NCI-H526 (cell line): Measurements from ENCODE around the gene CFAP206.
"Not testable (repeated sequence)": the region's sequence is repeated elsewhere in the genome, so short reads cannot be mapped to it uniquely, and the experiment has no call there.

ENCODE experiments used
- DNase-seq, 2 experiments: peaks; one replicate each; lab custom pipeline; 2025; lab: John Stamatoyannopoulos, UW

Gene CFAP206

DNA sequence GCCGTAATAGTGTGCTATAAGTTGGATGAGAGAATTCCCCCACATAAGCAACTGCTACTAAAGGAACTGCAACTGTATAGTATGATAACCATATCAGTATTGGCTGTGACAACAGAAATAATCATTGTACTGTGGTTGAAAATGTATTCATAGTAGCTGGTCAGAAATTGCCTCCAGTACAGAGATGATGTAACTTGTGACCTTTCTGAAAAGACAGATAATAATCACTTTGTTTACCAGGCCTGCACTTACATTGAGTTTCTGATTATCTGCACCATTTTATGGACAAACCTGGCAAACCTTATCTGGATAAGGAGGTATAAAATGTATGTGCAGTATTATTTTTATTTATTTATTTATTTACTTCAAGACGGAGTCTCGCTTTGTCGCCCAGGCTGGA lies 19.0 kb downstream of the CFAP206 start:
- DNase-seq: no peak

DNA sequence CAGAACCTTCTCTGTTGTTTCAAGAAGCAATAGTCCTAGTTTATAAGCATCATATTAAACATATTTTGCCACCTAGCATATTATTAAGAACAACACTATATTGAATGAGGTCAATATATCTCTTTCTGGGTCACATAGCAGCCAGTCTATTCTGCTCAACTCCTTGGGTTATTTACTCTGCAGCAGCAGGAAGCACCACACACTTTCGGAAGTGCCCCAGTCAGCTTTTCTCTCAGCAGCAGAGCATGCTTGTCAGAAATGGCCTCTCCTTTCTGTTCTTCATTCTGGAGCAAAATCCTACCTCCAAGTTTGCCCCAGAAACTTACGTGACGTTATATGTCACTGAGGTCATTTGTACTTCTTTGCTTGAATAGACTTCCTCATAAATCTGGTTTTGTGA lies 22.7 kb downstream of the CFAP206 start:
- DNase-seq: no peak

DNA sequence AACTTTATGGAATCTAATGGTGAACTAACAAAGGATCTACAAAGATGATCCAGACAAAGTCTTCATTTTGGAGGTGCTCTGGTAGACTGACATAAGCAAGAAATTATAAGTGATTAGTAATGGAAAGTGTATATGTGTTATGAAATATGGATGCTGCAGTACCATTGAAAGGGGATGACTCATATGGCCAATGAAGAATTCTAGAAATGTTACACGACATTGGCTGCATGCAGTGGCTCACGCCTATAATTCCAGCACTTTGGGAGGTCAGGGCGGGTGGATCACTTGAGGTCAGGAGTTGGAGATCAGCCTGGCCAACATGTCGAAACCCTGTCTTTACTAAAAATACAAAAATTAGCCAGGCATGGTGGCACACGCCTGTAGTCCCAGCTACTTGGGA lies 23.5 kb downstream of the CFAP206 start:
- DNase-seq: no peak

DNA sequence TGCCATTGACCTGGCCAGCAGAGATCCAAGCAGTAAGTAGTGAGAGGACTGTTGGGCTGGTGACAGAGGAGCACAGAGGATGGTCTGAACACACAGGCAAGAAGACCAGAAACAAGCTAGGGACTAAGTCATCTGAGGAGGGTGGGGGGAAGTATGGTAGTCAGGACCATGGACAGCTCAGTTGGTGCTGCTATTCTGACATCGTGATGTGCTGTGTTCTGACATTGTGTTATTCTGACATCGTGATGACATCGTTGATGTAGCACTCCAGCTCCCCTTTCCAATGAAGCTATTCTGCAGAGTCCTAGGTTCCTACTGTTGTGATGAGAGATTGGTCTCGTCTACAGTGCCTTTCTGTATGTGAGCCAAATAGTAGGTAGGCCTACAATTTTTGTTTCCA lies 28.7 kb downstream of the CFAP206 start:
- DNase-seq: no peak

DNA sequence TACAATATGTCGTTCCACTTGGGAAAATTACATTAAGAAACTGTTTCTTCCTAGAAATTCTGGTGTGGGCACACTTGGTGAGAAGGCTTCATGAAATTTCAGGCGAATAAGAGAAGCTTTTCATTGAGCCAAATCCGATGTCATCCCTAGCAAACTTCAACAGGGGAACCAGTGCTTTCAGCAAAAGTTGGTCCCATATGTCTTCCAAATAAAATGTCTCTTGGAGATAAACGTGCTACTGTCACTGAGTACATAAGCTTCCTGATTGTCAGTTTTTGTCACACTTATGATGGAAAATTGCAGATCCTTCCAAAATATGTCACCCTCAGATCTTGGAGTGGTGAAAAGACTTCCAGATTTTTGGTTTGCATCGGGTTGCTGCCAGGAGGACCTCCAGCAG lies 33.9 kb downstream of the CFAP206 start:
- no peak for DNase-seq

DNA sequence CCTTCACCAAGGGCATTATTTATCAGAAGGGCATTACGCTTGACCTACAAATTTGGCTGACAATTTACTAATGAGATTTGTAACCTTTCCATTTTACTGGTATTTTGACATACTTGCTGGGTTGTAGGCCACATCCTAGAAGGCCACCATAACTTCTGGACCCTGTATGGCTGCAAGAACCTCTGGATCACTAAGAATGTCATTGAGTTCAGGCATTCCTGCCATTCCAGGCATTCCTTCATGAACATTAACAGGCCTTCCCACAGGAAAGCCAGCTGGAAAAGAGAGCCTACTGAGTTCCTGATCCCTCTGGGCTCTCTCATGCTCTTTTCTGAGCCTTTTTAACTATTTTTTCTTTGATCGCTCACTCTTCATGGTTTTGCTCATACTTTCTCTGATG lies 36.6 kb downstream of the CFAP206 start:
- DNase-seq: no peak

DNA sequence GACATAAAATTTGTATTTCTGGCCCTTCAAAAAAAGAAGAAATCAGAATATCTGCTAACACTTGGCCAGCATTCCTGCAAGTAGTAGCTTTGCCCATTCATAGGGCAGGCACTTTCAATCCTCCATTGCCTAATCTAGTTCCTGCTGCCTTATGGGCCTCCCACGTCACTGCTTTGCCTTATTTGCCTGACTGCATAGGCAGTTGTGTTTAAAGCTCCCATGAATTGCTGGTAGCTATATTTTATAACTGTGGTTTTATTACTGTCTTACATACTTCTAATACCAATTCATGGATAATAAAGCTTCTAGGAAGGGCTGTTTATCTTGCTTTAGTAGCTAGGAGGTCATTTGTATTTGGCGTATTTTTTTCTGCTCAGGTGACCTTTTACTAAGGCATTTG lies 57.3 kb downstream of the CFAP206 start:
- no peak for DNase-seq

DNA sequence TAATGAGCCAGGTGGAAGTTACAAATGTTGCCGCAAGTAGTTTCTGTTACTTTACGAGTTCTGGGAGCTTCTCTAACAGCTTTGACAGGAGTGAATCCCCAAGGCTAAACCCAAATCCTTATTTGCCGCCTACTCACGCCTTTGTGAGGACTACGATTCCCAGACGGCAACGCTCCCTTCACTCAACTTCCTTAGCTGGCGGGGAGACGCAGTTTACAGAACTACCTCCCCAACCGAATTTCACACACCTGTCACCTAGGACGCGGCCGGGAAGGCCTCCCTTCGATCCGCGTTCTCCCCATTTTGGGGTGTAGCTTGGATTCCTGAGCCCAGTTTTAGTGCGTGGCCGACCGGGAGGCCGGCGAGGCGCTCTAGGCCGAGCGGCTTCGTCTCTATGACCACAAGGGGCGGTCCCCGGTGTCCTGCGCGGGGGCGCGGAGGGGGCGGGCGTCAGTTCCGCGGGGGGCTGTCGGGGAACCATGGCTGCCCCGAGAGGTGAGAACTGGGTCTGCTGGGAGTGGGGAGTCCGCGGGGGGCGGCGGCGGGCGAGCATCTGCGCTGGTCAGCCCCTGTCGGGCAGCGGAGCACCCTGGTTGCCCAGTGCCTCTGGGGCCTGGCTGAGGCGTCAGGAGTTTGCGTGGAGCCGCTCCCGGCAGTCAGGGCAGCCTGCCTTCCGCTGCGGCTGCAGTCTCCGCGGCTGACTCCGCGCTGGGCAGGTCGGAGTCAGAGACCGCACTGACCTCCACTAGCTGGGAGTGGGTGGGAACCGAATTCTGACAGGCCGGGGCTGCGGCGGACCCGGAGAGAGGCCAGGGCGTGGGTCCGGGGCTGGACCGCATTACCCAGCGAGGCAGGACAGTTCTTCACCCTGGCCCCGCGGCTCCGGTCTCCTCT lies 65.0 kb downstream of the CFAP206 start, which contains the start of gene SLC35A1:
TSS of gene SLC35A1 (plus strand) at position 450 of the 894 bp plus-strand sequence. CDS start at position 480, 30 bp downstream.
- DNase-seq: peak; percentile 62 to 93

DNA sequence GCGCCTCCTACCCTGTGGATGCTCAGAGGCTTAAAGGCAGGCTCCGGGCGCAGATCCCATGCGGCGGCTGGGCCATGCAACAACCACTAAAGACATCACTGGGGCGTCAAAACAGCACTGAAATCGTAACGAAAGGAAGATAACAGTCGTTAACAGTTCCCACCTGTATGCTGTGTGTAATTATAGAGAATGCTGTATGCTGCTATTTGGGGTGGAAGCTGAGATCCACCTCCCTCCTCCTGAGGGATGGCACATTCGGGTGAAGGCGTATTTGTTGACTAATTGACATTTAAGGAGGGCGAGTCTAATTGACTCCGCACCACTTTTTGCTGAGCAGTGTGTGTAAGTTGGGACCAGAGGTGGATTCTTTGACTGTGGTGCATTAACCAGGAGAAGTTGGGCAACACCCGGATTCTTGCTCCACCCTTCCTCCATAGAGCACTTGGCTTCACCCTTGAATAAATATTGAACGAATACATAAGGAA lies 65.7 kb downstream of the CFAP206 start:
- DNase-seq: peak; percentile 12 to 46

DNA sequence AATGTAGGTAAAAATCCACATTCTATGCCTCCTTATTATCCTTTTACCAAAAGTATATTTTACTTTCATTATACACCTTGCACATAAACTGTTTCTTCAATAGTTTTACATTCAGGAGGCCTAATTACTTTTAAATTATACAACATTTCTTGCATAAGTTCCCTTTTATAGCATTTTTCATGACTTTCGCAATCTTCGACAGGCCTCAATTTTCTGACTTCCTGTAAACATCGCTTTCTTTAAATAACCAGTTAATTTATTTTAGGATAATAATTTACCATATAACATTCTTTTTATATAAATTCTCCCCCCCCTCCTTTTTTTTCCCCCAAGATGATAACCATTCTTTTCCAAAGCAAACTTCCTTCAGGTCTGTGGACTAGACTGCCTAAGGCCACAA lies 74.2 kb downstream of the CFAP206 start:
- no peak for DNase-seq

DNA sequence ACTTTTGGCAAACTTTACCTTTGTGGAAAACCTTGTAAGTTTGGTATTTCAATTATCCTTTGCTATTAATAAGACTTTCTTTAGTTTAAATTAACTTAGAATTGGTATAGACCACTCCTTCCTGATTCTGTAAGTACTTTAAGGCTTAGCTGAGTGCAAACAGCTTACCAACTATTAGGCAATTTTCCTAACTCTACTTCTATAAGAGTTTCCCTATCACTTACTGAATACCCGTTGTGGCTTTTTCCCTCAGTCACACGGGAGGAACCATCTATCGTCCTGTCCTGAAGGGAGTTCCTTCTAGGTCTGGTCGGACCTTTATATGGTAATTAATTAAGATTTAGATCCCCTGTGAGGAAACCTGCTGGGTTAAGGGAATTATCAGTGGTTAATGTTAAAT lies 74.6 kb downstream of the CFAP206 start:
- DNase-seq: no peak

DNA sequence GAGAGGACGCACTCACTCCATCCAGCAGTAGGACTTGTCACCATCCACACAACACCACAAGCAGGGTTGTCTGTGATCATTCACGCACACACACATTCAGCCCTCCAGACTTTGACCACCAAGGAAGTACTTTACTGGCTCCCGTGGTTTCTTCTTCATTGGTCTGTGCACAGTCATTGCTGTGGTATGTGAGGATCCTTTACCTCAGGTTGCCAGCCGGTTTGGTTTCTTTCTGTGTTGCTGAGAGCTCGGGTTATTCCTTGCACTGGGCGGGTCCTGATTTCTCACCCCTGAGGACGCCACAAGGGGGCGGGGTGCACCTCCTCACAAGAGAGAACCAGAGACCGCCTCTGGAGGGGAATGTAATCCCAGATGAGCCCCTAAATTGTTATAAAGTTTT lies 76.2 kb downstream of the CFAP206 start:
- DNase-seq: peak in 1 of 2 experiments; percentile 9

DNA sequence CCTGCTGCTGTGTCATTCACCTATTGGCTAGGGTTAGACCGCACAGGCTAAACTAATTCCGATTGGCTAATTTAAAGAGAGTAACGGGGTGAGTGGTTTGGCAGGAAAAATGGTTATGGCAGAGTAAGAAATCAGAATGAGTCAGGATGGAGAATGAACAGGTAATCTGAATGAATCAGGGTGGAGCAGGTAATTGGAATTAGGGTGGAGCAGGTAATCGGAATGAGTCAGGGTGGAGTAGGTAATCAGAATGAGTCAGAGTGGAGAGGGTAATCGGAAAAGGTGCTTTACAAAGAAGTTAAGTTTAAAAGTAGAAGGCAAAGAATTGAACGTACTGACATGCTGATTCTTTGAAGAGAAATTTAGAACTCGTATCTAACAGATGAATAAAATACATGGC lies 76.7 kb downstream of the CFAP206 start:
- no peak for DNase-seq

DNA sequence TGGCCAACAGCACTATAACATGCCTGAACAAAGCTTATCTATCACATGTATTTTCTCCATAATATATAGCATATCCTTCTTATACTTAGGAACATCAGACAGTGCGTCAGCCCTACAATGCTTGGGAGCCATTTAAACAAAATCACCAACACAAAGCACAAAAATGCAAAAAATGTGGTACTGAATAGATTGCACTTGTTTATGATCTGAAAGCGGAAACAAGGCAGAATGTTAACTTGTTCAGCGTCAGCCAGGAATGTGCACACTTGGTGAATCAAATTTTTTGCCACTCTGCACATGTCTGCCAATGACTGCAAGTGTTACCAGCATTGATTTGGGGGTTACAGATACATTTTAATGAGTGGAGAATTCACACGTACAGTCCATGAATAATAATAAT lies 79.8 kb downstream of the CFAP206 start:
- DNase-seq: no peak

DNA sequence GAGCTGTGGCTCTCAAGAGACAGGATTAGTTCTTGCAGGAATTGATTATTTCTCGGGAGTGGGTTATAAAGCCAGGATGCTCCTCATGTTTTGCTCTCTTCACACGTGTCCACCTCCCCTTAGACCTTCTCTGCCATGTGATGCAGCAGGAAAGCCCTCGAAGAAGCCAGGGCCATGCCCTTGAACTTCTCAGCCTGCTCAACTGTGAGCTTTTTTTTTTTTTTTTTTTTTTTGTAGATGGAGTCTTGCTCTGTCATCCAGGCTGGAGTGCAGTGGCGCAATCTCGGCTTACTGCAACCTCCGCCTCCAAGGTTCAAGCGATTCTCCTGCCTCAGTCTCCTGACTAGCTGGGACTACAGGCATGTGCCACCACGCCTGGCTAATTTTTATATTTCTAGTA lies 81.6 kb downstream of the CFAP206 start:
- not testable (repeated sequence) for DNase-seq

DNA sequence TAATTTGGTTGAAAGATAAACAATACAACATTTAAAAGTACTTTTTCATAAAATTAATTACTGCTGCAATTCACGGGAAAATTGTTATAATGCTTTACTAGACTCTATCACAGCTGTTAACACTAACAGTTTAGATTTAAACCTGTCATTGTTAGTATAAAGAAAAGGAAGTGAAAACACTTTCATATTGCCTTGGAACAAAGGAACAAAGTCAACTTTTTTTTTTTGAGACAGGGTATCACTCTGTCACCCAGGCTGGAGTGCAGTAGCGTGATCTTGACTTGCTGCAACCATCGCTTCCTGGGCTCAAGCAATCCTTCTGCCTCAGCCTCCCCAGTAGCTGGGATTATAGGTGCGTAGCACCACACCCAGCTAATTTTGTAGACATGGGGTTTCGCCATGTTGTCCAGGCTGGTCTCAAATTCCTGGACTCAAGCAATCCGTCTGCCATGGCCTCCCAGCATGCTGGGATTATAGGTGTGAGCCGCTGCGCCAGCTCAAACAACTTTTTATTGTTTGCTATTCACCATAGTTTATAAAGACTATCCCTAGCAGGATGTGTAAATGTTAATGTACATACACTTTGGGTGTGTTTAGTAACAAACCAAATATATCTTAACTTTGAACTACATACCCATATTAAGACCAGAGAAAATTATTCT lies 87.1 kb downstream of the CFAP206 start:
- no peak for DNase-seq

DNA sequence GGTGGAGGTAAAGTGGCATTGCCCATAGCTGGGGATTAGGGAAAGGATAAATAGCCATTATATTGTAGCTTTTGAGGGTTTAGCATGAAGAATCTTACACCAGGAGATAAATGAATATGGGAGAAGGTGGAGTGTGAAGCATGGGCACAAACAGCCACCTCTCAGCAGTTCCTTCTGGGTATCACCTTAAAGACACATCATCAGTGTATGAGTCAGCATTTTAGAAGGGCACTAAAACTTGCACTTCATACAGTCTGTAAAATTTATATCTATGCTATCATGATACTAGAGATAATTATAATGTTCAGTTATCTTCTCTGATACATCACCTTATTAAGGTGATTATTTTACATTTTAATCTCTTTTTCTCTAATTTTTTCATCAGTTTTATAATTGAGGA lies 90.3 kb downstream of the CFAP206 start:
- DNase-seq: no peak

DNA sequence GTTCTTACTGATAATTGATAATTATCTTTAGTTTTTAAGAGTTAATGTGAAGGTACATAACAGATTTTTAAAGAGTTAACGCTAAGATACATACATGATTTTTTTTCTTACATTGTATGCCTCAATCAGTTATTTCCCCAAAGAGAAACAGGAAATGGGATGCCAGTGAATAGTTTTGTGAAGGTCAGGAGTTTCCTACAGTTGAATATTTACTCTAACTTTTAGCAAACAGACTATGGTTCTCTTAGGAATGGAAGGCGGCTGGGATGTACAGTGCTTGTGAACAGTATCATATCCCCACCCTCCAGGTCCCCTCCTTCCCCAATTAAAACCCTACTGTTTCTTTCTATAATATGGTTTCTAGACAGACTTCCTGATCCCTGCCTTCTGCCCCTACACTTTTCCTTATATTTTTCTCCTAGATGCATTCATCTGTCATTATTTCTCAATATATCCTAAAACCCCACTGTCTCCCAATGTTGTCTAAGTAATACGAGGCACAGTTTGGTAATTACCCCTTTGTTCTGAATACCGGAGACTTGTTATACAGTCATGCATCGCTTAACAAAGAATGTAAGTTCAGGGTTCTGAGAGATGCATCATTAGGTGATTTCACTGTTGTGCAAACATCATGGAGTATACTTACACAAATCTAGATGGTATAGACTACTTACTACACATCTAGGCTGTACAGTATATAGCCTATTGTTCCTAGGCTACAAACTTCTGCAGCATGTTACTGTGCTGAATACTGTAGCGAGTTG lies 94.2 kb downstream of the CFAP206 start:
- no peak for DNase-seq

DNA sequence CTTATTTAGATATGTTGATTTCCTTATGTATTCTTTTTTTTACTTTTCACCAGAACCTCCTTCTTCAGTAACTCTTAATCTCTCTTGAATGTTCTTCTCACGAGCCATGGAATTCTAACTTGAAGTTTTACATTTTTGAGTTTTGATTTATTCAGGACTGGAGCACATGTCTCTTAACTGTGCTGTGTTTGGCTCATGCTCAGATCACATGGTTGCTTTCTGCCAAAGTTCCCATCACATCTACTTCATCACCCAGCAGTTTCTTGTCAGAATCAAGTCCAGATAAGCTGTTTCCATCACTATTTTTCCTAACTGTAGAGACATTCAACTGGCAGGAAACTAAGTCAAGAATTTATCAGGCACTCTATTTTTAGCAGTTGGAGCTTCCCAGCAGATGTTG lies 96.7 kb downstream of the CFAP206 start:
- DNase-seq: no peak
